Stimulated activated CD4-positive, alpha-beta T cell treated with anti-CD3 and anti-CD28 coated beads, Interleukin-4, amount 100 ng/mL, for 48 hours (primary cell): ENCODE measurements around the gene NUDT3.

Source experiments
- DNase-seq, 2 donors: peaks; one replicate each; pipeline ENCODE4 v3.0.0-alpha.2; 2020; ENCODE audit warnings: low read depth in 2 of 2

The NUDT3 gene

DNA sequence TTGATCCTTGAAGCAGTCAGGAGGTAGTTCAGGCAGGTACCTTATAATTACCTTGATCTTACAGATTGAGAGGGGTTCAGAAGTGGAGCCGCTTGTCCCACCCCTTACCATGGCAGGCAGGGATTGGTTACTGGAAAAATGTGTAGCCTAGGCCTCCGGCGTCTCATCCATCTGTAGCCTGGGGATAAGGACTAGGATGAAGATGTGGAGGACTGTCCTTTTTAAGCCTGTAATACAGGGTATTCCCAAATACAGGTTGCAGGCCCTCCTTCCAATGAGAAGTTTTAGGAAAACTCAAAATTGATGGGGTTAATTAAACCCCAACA, 153.0 kb downstream of the NUDT3 start:
- DNase-seq: no peak

DNA sequence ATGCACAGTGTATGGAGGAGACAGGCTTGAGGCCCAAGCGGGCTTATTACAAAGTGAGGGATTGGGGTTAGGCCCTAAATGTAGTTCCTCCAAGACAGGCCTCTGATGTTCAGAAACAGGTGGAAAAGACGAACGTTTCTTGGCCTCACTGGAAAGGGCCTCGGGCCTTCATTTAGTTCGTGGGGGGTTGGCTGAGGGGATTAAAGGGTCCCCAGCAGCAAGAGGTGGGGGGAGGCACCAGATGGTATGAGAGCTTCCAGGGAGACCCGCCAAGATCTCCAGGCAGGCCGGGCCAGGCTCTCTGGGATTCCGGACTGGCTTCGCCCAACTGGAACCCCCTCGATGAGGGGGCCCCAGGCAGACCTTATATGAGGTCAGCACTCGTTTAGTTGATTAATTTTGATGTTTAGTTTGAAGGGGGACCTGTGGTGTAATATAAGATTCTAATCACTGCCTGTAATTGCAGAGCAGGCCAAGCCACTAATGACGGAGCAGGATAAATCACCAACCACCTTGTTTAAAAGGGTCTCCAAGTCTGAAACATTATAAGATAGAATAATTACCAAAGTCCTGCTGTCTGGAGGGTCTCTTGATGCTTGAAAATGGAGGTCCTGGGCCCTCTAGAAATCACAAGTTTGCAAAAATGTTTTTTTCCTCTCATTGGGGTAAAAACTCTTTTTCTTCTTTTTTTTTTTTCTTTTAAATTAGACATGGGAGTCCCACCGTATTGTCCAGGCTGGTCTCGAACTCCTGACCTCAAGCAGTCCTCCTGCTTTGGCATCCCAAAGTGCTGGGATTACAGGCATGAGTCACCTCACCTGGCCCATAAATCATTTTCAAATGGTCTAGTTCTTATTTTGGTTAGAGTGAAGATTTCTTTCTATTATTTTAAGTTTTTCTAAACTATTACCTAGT, 153.6 kb downstream of the NUDT3 start:
- DNase-seq: no peak

DNA sequence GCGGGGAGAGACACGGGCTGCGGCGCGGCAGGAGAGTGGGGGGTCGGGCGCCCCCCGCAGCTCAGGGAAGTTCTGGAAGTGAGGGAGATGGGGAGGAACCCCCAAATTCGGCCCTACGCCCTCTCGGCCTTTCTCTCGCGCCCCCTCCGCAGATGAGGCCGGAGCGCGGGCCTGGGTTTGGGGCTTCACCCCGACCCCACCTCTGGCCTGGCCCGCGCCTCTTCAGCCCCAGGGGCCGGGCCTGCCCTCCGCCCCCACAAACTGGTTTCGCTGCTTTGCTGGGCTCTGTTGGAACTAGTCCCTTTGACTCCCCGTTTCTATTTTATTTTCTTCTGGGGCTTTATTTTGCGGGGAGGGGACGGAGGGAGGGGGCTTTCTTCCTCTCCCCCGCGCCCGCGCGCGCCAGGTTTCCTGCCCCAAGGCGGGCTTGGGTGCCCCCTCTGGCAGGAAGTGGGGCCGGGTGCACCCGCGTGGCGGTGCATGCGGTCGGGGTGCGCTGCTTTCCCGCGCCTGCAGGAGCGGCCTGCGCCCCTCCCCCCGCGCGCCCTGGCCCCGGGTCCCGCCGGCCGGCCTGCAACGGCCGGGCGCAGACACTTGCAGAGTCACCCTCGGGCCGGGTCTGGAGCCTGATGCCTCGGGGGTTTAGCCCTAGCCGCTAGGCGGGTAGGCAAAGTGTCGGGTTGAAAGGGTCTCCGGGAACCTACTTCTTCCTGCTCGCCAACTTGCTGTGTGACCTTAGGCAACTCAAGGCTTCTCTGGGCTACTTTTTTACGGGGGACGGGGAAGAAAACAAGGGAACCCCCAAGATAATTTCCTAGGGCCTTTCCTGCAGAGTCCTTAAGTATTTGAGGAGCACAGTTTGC, 154.5 kb downstream of the NUDT3 start:
- peak; percentile 69 to 70 for DNase-seq

DNA sequence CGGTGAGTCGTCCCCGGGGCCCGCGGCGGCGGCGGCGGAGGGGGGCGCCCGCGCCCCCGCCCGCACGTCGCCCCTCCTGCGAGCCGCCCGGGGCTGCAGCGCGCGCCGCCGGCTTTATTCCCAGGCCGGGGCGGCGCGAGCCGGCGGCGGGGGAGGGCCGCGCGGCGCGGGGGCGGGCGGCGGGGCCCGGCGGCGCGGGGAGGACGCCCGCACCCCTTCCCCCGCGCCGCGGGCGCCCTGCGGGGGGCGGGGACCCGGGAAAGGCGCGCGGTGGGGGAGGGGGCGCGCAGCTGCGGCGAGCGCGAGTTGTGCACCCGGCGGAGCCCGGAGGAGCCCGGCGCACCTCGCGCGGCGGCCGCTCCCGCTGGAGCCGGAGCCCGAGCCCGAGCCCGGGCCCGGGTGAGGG, 155.2 kb downstream of the NUDT3 start:
- no peak for DNase-seq

GRCh38 chr6:34236443-34237315, 155.8 kb downstream of the NUDT3 start, which contains the start of gene HMGA1:
Gene HMGA1, plus strand, starts transcription at chr6:34236873. Its CDS starts 3,908 bp downstream, at chr6:34240781.
- peak; percentile 87 for DNase-seq

DNA sequence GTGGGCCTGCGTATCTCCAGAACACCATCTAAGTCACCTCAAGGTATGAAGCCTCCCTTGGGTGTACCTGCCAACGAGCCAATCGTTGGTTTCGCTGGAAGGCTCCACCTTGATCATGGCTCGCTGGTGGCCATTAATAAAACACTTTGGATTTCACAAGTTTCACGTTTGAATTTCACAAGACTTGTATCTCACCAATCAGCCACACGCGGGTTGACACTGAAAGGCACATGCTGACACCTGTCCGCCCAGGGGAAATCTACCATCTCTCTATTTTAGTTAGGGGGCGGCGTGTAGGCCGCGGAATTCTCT, 156.4 kb downstream of the NUDT3 start:
- DNase-seq: no peak

DNA sequence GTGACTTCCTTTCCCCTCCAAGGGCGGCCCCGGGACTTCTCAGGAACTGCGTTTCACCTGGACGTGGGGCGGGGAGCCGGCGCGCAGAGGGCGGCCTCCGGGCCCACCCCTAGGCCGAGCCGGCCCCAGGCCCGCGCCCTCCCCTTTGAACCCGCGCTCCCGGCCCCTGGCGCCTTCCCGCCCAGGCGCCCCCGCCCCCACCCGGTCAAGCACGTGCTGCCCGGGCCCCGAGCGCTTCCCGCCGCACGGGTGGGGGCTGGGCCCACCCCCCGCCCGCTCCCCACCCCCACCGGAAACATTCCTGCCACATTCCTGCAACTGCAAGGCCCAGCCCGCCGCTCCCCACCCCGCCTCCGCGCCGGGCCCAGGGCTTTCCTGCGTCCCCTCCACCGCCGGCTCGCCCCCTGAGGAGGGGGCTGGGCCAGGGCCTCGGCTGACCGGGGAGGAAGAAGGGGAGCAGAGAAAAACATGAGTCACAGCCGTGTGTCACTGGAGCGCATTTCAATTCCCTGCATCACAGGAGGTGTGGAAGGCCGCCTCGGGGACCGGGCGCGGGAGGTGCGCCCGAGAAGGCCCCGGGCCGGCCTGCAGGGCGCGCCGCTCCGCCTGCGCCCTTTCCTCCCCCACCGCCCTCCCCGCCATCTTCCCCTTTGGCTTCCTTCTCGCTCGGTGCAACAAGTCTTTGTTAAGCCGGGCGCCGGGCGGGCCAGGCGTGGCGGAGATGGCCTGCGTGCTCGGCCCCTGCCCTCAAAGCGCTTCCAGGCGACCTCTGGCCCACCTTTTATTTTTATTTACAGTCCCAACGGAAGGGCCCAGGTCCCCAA, 156.9 kb downstream of the NUDT3 start:
- DNase-seq: peak; percentile 54 to 56

DNA sequence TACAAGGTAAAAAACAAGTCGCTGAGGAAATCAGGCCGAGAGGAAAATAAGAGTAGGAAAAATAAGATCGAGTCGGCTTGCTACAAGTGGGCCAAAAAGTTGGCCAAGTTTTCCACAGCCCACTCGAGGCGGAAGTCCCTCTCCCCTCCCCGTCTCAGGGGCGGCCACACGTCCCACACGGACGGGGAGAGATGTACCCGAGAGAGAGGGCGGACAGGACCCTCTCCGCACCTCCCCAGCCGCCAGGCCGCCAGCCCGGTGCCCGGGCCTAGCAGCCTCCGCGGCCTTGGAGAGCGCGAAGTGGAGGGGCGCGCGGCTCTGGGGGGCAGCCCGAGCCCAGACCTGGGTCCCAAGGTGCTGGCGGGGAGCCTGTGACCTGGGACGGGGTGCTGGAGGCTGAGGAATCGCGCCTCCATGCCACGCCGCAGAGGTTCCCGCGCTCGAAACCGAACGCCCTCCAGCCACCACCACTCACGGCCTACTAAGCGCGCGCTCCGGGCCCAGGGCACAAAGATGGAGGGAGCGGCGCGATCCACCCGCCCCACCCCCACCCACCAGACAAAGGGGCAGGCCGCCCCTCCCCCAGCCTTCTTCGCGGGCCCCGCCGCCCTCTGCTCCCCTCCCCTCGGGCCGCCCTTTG, 157.7 kb downstream of the NUDT3 start:
- no peak for DNase-seq

DNA sequence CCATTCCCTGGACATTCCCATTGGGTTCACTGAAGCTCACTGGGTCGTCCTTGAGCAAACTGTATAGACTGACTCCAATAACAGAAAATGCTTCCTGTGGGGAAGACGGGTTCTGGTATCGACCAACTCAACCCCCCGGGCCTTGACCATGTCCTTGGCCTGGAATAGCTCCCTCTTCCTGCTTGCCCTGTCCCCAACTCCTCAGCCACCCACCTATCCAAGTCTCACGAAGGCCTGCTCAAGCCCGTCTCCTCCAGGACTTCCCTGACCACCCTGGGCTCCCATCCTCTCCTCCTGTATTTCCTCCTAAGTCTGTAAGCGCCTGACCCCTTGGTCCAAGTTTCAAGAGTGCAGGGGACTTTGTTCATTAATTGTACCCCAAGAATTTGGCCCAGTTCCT, 158.6 kb downstream of the NUDT3 start:
- DNase-seq: no peak

- no peak for DNase-seq
Measured at GRCh38 chr6:34232901-34233300, 159.6 kb downstream of the NUDT3 start.

GRCh38 chr6:34231566-34232336, 160.7 kb downstream of the NUDT3 start:
- no peak for DNase-seq

DNA sequence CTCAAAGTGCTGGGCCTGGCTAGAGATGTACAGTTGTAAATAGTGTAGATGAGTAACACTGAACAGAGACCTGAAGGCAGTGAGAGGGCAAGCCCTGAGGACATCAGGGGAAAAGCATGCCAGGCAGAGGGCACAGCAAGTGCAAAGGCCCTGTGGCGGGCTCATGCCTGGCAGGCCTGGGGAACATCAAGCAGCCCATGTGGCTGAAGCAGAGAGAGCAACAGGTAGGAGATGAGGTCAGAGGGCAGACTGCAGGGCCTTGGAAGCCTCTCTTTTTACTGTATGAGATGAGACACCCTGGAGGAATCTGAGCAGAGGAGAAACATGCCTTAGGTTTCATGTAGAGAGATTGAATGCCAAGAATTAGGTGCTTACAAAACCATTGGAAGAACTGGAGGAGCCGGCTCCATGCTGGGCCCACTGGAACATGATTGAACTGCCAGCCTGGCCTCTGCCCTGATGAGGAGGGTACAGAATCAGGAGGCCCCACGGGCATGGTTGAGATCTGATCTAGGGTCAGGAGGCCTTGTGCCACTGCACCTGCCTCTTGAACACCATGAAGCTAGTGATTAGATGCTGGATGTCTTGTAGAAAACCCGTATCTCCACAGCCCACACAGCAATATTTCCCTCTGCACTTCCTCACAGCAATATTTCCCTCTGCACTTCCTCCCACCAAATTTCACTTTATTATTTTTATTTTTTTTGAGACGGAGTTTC, 161.7 kb downstream of the NUDT3 start:
- DNase-seq: no peak

- DNase-seq: no peak
Measured at GRCh38 chr6:34229877-34230276, 162.6 kb downstream of the NUDT3 start.
